Epithelial cell of proximal tubule (primary cell): Measurements from ENCODE around the gene CDC42BPA. TPM values are rescaled to one million over a fixed set of nuclear protein-coding genes. Genes with fewer than 3 reads are reported as not detected.
"Not testable (repeated sequence)": the region's sequence is repeated elsewhere in the genome, so short reads cannot be mapped to it uniquely, and the experiment has no call there.

ENCODE experiments used
- DNase-seq: peaks from one replicate; pipeline ENCODE4 v3.0.0-alpha.2; 2011; ENCODE audit warnings: low read depth
- H3K4me3 ChIP-seq: 2 replicates; pipeline ENCODE4 v1.5.1; 2011; ENCODE audit warnings: low read depth, mild to moderate bottlenecking, low read length
- total RNA-seq: library from RNA; depleted of rRNA; stranded (reverse); fragments of >200 nt; gene quantifications from 2 replicates; pipeline ENCODE4 v1.2.3, GENCODE V29; 2015
- TF ChIP-seq, protein P1 (sequence below): conservative IDR thresholded peaks from 2 replicates; pipeline ENCODE4 v1.5.1; 2012; ENCODE audit warnings: low read depth, mild to moderate bottlenecking, low read length

CDC42BPA gene
- total RNA-seq, 1 donor from 2014 or later = 15.6 TPM

DNA sequence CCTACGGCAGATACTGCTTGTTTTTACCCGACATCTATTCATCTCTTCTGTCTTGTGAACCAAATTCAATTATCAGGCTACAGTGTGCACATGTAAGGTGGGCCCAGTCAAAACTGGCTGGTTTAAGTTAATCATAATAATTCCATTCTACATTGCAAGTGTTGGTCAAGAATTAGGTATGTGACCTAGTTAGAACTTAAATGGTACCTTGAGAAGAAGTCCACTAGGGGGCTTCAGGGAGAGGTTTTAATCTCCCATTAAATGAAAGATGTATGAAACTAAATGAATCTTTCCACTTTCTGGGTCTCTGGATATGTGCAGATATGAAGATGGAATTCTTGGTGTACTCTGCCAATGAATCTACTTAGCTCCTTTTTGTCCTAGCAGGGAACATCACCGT lies 187.1 kb downstream of the CDC42BPA start:
- no peak overlapping the region for H3K4me3 ChIP-seq
- TF ChIP-seq, protein P1, sequence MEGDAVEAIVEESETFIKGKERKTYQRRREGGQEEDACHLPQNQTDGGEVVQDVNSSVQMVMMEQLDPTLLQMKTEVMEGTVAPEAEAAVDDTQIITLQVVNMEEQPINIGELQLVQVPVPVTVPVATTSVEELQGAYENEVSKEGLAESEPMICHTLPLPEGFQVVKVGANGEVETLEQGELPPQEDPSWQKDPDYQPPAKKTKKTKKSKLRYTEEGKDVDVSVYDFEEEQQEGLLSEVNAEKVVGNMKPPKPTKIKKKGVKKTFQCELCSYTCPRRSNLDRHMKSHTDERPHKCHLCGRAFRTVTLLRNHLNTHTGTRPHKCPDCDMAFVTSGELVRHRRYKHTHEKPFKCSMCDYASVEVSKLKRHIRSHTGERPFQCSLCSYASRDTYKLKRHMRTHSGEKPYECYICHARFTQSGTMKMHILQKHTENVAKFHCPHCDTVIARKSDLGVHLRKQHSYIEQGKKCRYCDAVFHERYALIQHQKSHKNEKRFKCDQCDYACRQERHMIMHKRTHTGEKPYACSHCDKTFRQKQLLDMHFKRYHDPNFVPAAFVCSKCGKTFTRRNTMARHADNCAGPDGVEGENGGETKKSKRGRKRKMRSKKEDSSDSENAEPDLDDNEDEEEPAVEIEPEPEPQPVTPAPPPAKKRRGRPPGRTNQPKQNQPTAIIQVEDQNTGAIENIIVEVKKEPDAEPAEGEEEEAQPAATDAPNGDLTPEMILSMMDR = peak; percentile 65
- no peak for DNase-seq

DNA sequence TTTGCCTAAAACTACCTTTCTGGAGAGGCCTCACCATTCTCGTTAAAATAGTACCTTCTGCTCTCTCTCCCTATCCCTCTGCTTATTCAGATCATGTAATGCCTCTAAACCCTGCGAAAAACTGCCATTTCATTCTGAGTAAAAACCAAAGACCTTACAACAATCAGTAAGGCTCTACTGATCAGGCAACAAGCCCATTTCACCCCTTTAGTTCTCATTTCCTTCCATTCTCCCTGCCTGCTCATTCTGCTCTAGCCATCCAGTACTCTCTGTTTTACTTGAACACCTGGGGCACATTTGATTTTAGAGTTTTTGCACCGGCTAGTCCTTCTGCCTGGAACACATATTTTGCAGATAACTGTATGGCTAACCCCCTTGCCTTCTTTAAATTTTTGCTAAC lies 190.4 kb downstream of the CDC42BPA start:
- TF ChIP-seq, protein P1 = no peak
- no peak for DNase-seq
- no peak overlapping the region for H3K4me3 ChIP-seq

DNA sequence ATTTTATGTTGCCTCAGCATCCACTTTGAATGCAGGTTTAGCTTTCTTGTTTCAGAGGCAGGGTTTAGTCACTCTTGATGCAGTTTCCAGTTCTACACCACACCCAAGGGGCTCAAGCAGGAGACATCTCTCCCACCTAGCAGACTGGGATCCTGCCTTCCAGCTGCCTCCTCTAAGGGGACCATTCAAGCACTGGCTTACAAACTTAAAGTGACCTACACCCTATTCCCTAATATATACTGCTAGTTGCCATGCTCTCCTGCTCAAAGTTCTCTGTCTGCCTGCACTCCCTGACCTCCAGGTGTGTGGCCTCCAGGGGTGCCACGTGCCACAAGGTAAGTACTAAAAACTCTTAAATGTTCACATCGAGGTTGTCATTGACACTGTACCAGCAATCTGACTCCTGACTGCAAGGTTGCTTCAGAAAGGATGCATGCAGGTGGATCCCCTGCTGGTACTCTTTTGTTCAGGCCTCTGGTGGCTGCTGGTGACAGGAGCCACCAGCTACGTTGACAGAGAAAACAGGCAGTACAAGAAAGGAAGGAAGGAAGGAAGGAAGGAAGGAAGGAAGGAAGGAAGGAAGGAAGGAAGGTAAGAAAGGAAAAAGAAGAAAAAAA lies 192.3 kb downstream of the CDC42BPA start:
- no peak overlapping the region for H3K4me3 ChIP-seq
- no peak for DNase-seq
- TF ChIP-seq, protein P1 = no peak

DNA sequence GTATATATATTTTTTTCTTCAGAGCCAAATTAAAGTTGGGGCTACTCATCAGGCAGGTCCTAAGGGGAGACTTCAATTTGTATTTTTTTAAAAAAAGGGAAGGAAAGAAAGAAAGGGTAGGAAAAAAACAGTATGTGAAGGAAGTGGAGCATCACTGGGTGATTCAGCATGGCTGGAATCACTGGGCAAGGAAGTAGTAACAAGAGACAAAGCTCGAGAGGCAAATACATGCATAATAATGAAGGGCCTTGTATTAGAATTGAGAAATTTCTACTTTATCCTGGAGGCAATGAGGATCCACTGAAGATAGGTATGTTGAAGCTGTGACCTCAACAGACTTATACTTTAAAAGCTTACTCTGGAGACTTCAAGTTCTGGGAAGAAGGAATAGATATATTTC lies 193.8 kb downstream of the CDC42BPA start:
- DNase-seq = no peak
- TF ChIP-seq, protein P1 = no peak
- no peak overlapping the region for H3K4me3 ChIP-seq

DNA sequence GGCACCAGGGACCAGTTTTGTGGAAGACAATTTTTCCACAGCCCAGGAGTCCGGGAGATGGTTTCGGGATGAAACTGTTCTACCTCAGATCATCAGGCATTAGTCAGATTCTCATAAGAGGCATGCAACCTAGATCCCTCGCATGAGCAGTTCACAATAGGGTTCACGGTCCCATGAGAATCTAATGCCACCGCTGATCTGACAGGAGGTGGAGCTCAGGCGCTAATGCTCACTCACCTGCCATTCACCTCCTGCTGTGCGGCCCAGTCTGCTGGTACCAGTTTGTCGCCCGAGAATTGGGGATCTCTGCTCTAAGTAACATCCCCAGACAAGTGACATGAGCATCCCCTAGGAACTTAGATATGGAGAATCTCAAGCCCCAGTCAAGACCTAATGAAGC lies 197.5 kb downstream of the CDC42BPA start:
- no peak for DNase-seq
- TF ChIP-seq, protein P1 = no peak
- H3K4me3 ChIP-seq = no peak overlapping the region

DNA sequence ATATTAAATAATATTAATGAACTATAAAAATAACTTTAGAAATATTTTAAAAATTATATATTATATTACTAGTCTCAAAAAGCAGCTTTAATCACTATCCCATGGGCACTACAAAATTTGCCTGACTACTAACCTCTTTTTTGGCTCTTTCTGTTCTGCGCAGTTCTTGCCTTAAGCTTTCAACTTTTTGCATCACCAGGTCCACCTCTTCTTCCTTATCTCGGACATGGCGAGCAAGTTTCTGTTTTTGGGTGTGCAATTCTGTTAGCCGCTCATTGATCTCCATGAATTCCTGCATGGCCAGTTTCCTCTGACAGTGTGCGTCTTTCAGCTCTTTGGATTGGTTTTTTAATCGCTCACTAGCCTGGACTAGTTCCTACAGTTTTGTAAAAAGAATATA lies 205.8 kb downstream of the CDC42BPA start:
- TF ChIP-seq, protein P1 = no peak
- no peak for DNase-seq
- H3K4me3 ChIP-seq = no peak overlapping the region

DNA sequence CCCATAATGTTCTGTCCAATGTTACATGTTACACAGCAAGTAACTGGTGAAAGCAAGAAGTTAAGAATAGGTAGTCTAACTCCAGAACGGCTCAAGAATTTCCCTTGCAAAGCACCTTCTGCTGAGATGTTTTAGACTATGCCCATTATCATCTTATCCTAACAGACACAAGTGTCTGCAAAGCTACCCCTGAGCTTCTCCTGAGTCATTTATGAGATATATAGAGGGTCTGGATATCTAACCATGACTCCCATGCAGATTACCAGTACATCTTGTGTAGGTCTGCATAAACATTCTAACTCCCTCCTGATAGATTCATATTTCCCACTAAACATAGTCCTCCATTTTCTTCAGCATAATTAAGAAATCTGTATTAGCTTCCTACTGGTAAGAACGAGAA lies 206.5 kb downstream of the CDC42BPA start:
- TF ChIP-seq, protein P1 = no peak
- no peak for DNase-seq
- H3K4me3 ChIP-seq = no peak overlapping the region

DNA sequence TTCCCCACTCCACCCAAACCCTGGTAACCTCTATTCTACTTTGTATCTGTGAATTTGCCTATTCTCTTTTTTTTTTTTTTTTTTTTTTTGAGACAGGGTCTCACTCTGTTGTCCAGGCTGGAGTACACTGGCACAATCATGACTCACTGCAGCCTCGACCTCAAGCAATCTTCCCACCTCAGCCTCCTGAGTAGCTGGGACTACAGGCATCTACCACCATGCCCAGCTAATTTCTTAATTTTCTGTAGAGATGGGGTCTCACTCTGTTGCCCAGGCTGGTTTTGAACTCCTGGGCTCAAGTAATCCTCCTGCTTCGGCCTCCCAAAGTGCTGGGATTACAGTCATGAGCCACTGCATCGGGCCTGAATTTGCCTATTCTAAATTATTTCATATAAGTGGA lies 213.0 kb downstream of the CDC42BPA start:
- DNase-seq = not testable (repeated sequence)

More for the DNA sequence above, 213.0 kb downstream of the CDC42BPA start:
- H3K4me3 ChIP-seq = not testable (repeated sequence)
